ENCODE results near the gene HIVEP3. TPM values are rescaled to one million over a fixed set of nuclear protein-coding genes. Genes with fewer than 3 reads are reported as not detected.

Gene HIVEP3
- total RNA-seq, 1 experiment from 2014 or later = 0.55 TPM

GRCh38 chr1:41576206-41576605 is 342.5 kb downstream of the HIVEP3 start:
- no peak overlapping the region for H3K4me3 Mint-ChIP-seq
- H3K36me3 Mint-ChIP-seq = peaks cover 2% of the 10 kb centered on the region; the same call in 1 of the 2 replicates
- DNase-seq (ENCODE audit: low spot score) = no peak
- H3K4me1 Mint-ChIP-seq = no peaks in the 10 kb centered on the region
- TF ChIP-seq PRRX2 (CRISPR knock-in tag; IDR thresholded peaks at IDR 0.05) = no peak
- TF ChIP-seq, protein P1, sequence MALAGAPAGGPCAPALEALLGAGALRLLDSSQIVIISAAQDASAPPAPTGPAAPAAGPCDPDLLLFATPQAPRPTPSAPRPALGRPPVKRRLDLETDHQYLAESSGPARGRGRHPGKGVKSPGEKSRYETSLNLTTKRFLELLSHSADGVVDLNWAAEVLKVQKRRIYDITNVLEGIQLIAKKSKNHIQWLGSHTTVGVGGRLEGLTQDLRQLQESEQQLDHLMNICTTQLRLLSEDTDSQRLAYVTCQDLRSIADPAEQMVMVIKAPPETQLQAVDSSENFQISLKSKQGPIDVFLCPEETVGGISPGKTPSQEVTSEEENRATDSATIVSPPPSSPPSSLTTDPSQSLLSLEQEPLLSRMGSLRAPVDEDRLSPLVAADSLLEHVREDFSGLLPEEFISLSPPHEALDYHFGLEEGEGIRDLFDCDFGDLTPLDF (CRISPR knock-in tag; IDR thresholded peaks at IDR 0.05) = no peak
- TF ChIP-seq ZNF423 (CRISPR knock-in tag; IDR thresholded peaks at IDR 0.05) = no peak
- no peak for TF ChIP-seq CREM (CRISPR knock-in tag; IDR thresholded peaks at IDR 0.05)
- no peak for TF ChIP-seq GRHL2 (CRISPR knock-in tag; IDR thresholded peaks at IDR 0.05; ENCODE audit: insufficient replicate concordance, severe bottlenecking)
- TF ChIP-seq, protein P2, sequence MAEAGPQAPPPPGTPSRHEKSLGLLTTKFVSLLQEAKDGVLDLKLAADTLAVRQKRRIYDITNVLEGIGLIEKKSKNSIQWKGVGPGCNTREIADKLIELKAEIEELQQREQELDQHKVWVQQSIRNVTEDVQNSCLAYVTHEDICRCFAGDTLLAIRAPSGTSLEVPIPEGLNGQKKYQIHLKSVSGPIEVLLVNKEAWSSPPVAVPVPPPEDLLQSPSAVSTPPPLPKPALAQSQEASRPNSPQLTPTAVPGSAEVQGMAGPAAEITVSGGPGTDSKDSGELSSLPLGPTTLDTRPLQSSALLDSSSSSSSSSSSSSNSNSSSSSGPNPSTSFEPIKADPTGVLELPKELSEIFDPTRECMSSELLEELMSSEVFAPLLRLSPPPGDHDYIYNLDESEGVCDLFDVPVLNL (CRISPR knock-in tag; IDR thresholded peaks at IDR 0.05; ENCODE audit: borderline replicate concordance, low read depth) = no peak
- no peak for TF ChIP-seq CDX4 (CRISPR knock-in tag; IDR thresholded peaks at IDR 0.05; ENCODE audit: borderline replicate concordance)
- TF ChIP-seq, protein P3, sequence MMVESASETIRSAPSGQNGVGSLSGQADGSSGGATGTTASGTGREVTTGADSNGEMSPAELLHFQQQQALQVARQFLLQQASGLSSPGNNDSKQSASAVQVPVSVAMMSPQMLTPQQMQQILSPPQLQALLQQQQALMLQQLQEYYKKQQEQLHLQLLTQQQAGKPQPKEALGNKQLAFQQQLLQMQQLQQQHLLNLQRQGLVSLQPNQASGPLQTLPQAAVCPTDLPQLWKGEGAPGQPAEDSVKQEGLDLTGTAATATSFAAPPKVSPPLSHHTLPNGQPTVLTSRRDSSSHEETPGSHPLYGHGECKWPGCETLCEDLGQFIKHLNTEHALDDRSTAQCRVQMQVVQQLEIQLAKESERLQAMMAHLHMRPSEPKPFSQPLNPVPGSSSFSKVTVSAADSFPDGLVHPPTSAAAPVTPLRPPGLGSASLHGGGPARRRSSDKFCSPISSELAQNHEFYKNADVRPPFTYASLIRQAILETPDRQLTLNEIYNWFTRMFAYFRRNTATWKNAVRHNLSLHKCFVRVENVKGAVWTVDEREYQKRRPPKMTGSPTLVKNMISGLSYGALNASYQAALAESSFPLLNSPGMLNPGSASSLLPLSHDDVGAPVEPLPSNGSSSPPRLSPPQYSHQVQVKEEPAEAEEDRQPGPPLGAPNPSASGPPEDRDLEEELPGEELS (CRISPR knock-in tag; IDR thresholded peaks at IDR 0.05) = no peak
- no peak for TF ChIP-seq JUN (CRISPR knock-in tag; IDR thresholded peaks at IDR 0.05)
- TF ChIP-seq, protein P4, sequence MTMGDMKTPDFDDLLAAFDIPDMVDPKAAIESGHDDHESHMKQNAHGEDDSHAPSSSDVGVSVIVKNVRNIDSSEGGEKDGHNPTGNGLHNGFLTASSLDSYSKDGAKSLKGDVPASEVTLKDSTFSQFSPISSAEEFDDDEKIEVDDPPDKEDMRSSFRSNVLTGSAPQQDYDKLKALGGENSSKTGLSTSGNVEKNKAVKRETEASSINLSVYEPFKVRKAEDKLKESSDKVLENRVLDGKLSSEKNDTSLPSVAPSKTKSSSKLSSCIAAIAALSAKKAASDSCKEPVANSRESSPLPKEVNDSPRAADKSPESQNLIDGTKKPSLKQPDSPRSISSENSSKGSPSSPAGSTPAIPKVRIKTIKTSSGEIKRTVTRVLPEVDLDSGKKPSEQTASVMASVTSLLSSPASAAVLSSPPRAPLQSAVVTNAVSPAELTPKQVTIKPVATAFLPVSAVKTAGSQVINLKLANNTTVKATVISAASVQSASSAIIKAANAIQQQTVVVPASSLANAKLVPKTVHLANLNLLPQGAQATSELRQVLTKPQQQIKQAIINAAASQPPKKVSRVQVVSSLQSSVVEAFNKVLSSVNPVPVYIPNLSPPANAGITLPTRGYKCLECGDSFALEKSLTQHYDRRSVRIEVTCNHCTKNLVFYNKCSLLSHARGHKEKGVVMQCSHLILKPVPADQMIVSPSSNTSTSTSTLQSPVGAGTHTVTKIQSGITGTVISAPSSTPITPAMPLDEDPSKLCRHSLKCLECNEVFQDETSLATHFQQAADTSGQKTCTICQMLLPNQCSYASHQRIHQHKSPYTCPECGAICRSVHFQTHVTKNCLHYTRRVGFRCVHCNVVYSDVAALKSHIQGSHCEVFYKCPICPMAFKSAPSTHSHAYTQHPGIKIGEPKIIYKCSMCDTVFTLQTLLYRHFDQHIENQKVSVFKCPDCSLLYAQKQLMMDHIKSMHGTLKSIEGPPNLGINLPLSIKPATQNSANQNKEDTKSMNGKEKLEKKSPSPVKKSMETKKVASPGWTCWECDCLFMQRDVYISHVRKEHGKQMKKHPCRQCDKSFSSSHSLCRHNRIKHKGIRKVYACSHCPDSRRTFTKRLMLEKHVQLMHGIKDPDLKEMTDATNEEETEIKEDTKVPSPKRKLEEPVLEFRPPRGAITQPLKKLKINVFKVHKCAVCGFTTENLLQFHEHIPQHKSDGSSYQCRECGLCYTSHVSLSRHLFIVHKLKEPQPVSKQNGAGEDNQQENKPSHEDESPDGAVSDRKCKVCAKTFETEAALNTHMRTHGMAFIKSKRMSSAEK (CRISPR knock-in tag; IDR thresholded peaks at IDR 0.05; ENCODE audit: borderline replicate concordance) = no peak
- no peak for TF ChIP-seq ZBTB21 (CRISPR knock-in tag; IDR thresholded peaks at IDR 0.05; ENCODE audit: borderline replicate concordance)
- TF ChIP-seq, protein P5, sequence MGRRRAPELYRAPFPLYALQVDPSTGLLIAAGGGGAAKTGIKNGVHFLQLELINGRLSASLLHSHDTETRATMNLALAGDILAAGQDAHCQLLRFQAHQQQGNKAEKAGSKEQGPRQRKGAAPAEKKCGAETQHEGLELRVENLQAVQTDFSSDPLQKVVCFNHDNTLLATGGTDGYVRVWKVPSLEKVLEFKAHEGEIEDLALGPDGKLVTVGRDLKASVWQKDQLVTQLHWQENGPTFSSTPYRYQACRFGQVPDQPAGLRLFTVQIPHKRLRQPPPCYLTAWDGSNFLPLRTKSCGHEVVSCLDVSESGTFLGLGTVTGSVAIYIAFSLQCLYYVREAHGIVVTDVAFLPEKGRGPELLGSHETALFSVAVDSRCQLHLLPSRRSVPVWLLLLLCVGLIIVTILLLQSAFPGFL (CRISPR knock-in tag; IDR thresholded peaks at IDR 0.05; ENCODE audit: borderline replicate concordance) = no peak
- TF ChIP-seq USF1 (CRISPR knock-in tag; IDR thresholded peaks at IDR 0.05) = no peak
- TF ChIP-seq NFATC4 (CRISPR knock-in tag; IDR thresholded peaks at IDR 0.05) = no peak
- no peak for TF ChIP-seq FOXK1 (CRISPR knock-in tag; IDR thresholded peaks at IDR 0.05)
- no peak for TF ChIP-seq GTF2I (CRISPR knock-in tag; conservative IDR thresholded peaks at IDR 0.05)
- no peak for TF ChIP-seq RELA (CRISPR knock-in tag; IDR thresholded peaks at IDR 0.05; ENCODE audit: borderline replicate concordance)
- TF ChIP-seq KAT7 (CRISPR knock-in tag; IDR thresholded peaks at IDR 0.05; ENCODE audit: borderline replicate concordance) = no peak
- TF ChIP-seq, protein P6, sequence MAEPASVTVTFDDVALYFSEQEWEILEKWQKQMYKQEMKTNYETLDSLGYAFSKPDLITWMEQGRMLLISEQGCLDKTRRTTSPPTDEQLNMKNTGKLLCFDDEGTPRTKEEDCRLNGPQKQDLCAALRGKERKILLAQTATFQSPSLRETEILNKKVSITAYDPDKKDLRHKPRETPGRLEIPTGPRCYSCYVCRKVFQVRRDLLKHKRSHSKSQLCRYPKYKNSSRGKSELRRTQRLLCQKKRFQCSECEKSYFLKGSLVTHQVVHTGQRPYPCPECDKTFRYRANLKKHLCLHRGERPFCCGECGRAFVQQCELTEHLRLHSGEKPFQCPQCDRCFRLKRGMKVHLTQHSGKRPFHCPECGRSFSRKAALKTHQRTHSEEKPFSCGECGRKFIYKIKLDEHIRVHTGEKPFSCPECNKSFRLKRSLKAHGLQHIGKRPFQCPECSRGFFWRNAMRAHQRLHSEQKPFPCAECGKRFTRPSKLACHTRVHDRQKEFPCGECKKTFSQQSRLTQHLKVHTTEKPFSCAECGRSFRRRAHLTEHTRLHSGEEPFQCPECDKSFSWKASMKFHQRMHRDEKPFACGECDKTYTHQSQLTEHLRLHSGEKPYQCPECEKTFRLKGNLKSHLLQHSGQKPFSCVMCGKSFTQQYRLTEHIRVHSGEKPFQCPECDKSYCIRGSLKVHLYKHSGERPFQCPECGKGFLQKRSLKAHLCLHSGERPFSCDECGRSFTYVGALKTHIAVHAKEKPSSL (CRISPR knock-in tag; conservative IDR thresholded peaks at IDR 0.05) = no peak
- H3K27me3 Mint-ChIP-seq (ENCODE audit: low read depth) = peaks cover 2% of the 10 kb centered on the region
- H3K9me3 Mint-ChIP-seq = peaks cover 4% of the 10 kb centered on the region
- H3K27ac Mint-ChIP-seq = no peak overlapping the region
- no peak for ATAC-seq
- POLR2A ChIA-PET = no interaction called here
- CTCF ChIA-PET = interaction anchor here (0.9 to 3.5 kb wide), 2 partner anchors 60 to 63 kb away, joined by 3 to 13 read pairs; no protein-coding TSS in a partner anchor

All from WTC11 (cell line).